Measurements from ENCODE around the gene CIT.
"Not testable (repeated sequence)": the region's sequence is repeated elsewhere in the genome, so short reads cannot be mapped to it uniquely, and the experiment has no call there.

The CIT gene

GRCh38 chr12:119711693-119712092 lies 165.4 kb downstream of the CIT start:
- Mint-ChIP-seq H3K9me3 (peaks cover 0 to 7% of the 10 kb centered on the region in 2 donors), H3K4me1 (no peaks in the 10 kb centered on the region), H3K27me3 (no peaks in the 10 kb centered on the region), H3K4me3 (no peak overlapping the region), H3K27ac (no peak overlapping the region)
- DNase-seq (no peak), ATAC-seq (no peak)

DNA sequence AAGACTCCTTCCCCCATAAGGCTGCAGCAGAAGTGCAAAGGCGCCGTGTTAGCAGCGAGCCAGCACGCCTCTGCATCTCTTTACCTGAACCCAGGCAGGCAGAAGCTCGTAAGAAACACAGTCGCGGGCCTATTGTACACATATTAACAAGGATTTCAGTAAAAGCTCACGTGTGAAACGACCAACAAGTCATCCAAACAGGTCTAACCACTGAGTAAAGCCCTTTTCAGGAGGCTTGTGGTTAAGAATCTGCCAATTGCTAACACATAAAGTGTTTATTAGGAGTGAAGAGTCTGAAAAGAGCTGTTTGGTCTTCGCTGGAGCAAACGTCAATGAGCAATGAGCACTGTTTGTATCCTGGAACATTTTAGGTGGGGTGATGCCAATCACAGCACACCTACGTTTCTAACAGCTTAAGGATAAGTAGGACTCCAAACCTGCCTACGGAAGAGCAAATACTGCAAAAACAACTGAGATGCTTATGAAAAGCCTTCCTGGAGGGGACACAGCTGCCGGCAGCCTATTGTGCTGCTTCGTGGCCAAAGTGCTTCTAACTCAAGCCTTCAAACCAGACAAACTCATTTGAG lies 166.1 kb downstream of the CIT start:
- Mint-ChIP-seq H3K4me1 (no peaks in the 10 kb centered on the region), H3K27ac (no peak overlapping the region), H3K27me3 (no peaks in the 10 kb centered on the region), H3K4me3 (no peak overlapping the region), H3K9me3 (peaks cover 0 to 7% of the 10 kb centered on the region in 2 donors)
- ATAC-seq (no peak), DNase-seq (no peak)

- Mint-ChIP-seq H3K27me3 (no peaks in the 10 kb centered on the region), H3K9me3 (peaks cover 0 to 6% of the 10 kb centered on the region in 2 donors), H3K27ac (no peak overlapping the region), H3K4me3 (no peak overlapping the region), H3K4me1 (no peaks in the 10 kb centered on the region)
- ATAC-seq (no peak), DNase-seq (no peak)
Measured at GRCh38 chr12:119710374-119710964, 166.7 kb downstream of the CIT start.

DNA sequence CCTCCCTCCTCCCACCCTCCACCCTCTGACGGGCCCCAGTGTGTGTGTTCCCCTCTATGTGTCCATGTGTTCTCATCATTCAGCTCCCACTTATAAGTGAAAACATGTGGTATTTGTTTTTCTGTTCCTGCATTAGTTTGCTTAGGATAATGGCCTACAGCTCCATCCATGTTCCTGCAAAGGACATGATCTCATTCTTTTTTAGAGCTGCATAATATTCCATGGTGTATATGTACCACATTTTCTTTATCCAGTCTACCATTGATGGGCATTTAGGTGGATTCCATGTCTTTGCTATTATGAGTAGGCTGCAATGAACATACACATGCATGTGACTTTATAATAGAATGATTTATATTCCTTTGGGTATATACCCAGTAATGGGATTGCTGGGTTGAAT lies 170.7 kb downstream of the CIT start:
- not testable (repeated sequence) for H3K4me3 Mint-ChIP-seq, H3K27me3 Mint-ChIP-seq, ATAC-seq, H3K4me1 Mint-ChIP-seq, H3K9me3 Mint-ChIP-seq, DNase-seq, H3K27ac Mint-ChIP-seq

DNA sequence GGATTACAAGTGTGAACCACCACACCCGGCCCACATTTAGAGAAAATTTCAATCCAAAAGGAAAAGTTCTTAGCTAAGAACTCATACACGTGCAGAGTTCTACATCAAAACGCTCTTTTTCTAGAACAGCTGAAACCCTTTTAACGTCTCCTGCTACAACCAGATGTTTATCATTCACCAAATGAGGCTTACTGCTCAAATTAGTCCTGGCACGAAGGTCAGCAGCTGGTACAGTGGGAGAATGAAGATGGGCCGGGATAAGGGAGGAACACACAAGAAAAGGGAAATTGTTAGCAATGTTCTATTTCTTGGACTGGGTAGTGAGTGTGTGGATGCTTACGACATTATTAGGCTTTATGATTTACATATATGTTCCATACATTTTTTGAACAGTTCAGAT lies 171.9 kb downstream of the CIT start:
- Mint-ChIP-seq H3K27me3 (no peaks in the 10 kb centered on the region), H3K4me3 (no peak overlapping the region), H3K27ac (no peak overlapping the region), H3K4me1 (no peaks in the 10 kb centered on the region), H3K9me3 (no peaks in the 10 kb centered on the region)
- DNase-seq: no peak
- no peak for ATAC-seq

DNA sequence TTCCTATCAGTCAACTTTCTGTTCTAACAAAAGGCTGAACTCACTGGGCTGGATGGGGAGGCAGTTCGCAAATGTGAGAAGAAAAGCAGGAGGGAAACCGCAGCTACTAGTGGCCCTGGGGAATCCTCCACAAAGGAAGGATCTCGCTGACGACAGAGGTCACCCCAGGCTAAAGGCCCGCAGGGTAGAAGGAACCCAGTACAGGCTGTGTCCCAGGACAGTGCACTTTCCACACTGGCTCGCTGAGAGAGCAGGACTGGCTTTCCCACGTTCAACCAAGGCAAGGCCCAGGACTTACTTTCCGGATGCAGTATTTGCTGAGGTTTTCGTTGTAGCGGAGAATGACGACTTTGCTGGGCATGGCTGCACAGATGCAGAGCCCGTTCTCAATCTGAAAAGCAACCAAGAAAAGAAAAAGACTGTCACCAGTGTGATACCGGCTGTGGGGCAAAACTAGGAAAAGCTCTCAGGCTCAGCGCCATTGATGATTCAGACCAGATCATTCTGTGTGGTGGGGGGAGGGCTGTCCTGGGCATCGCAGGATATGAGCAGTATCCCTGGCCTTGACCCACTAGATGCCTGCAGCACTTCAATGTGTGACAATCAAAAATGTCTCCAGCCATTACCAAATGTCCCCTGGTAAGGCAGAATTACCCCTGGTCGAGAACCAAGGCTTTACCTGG lies 172.9 kb downstream of the CIT start:
- DNase-seq: no peak
- H3K27ac Mint-ChIP-seq: no peak overlapping the region
- ATAC-seq: no peak
- no peaks in the 10 kb centered on the region for H3K27me3 Mint-ChIP-seq
- no peaks in the 10 kb centered on the region for H3K4me1 Mint-ChIP-seq
- no peak overlapping the region for H3K4me3 Mint-ChIP-seq
- H3K9me3 Mint-ChIP-seq: no peaks in the 10 kb centered on the region

DNA sequence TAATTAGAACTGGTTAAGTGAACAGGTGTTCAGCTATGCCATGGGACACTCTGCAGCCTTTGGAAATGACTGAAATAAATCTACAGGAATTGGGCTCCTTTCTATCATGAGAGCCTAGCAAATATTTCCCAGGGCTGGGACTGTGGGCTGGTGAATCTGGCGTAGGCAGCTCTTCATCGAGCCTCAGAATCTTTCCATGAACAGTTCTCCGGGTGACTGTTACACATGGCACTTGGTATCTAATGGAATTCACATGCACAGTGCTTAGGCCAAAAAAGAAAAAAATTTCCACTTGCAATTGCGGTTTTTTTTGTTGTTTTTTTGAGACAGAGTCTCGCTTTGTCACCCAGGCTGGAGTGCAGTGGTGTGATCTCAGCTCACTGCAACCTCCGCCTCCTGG lies 177.0 kb downstream of the CIT start:
- no peak for DNase-seq

DNA sequence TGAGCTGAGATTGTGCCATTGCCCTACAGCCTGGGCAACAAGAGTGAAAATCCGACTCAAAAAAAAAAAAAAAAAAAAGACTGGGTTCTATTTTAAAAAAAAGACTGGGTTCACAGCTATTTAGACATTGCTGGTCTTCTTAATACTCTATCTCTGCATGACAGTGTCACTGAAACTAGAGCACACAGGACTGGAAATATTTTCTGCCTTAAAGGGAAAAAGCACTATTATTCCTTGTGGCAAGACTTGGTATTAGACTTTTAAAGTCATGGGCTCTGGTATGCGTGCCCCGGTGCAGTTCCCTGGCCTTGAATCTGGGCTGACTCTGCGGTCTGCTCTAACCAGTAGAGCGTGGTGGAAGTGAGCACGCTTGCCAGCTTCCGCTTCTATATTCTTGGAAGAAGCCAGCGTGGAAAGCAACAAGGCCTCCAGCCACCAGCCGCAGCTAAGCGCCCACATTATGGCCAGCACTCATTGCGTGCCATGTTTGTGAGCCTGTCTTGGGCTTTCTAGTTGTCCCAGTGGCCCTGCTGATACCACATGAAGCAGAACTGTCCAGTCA lies 177.8 kb downstream of the CIT start:
- no peaks in the 10 kb centered on the region for H3K27me3 Mint-ChIP-seq
- no peak for DNase-seq

More for the DNA sequence above, 177.0 kb downstream of the CIT start:
- H3K9me3 Mint-ChIP-seq: no peaks in the 10 kb centered on the region
- H3K27ac Mint-ChIP-seq: no peak overlapping the region
- no peak overlapping the region for H3K4me3 Mint-ChIP-seq
- H3K27me3 Mint-ChIP-seq: no peaks in the 10 kb centered on the region
- no peak for ATAC-seq
- H3K4me1 Mint-ChIP-seq: no peaks in the 10 kb centered on the region

DNA sequence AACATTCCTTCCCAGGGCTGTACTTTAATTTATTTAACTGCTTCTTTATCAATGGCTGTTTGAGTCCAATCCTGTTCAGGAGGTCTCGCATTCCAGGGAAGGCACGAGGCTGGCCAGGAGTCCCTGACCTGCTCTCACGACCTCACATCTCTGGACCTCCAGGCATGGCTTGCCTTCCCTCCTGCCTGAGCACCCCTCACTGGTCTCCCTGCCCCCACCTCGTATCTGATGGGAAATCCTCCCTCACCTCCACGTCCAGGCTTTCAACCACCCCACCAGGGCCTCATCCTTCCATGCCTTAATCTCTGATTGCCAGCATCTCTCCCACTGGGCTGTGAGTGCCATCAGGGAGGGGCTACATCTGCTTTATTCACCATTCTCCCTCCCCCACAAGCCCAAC lies 180.2 kb downstream of the CIT start:
- no peaks in the 10 kb centered on the region for H3K9me3 Mint-ChIP-seq

More for the DNA sequence above, 177.8 kb downstream of the CIT start:
- Mint-ChIP-seq H3K27ac (no peak overlapping the region), H3K4me1 (no peaks in the 10 kb centered on the region), H3K9me3 (no peaks in the 10 kb centered on the region), H3K4me3 (no peak overlapping the region)
- no peak for ATAC-seq

GRCh38 chr12:119695034-119695433 lies 182.1 kb downstream of the CIT start:
- no peaks in the 10 kb centered on the region for H3K4me1 Mint-ChIP-seq
- no peak for DNase-seq
- ATAC-seq: no peak

More for the DNA sequence above, 180.2 kb downstream of the CIT start:
- Mint-ChIP-seq H3K27ac (no peak overlapping the region), H3K4me3 (no peak overlapping the region), H3K27me3 (no peaks in the 10 kb centered on the region), H3K4me1 (no peaks in the 10 kb centered on the region)
- DNase-seq: no peak
- ATAC-seq: no peak

DNA sequence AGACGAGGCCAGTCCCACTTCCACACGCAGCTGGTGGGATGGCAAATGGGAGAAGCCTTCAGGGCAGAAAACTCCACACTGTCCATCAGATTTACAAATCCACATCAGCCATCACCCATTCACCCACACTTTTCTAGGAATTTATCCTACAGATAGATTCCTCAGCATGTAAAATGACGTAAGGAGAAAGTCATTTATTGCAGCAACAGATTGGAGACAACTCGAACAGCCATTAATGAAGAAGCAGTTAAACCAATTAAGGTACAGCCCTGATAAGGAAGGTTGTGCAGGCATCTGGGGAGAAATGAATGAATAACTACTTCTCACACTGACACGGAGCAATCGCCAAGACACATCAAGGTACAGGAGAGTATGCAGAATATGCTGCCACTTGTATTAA lies 183.0 kb downstream of the CIT start:
- Mint-ChIP-seq H3K27me3 (no peaks in the 10 kb centered on the region), H3K4me1 (no peaks in the 10 kb centered on the region), H3K27ac (no peak overlapping the region), H3K4me3 (no peak overlapping the region), H3K9me3 (no peaks in the 10 kb centered on the region)
- DNase-seq (no peak), ATAC-seq (no peak)

More at GRCh38 chr12:119695034-119695433, 182.1 kb downstream of the CIT start:
- H3K27me3 Mint-ChIP-seq: no peaks in the 10 kb centered on the region
- no peak overlapping the region for H3K27ac Mint-ChIP-seq
- H3K4me3 Mint-ChIP-seq: no peak overlapping the region
- H3K9me3 Mint-ChIP-seq: no peaks in the 10 kb centered on the region

DNA sequence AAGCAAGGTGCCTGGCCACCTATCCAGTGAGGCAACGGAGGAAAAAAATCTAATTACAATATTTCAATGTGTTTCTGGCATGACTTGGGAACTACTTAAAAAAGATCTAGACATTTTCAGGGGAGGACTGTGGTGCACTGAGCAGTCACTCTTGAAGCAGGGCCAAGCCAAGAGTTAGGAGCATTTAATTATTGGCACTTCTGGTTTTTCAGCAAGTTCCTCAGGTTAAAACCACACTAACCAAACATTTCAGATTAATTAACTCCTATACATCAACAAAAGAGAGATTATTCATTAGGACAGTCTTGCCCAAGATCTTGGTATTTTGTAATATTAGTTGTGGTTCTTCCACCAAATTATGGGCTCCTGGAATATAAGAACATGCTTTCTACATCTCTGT lies 183.6 kb downstream of the CIT start:
- no peaks in the 10 kb centered on the region for H3K9me3 Mint-ChIP-seq
- no peak overlapping the region for H3K4me3 Mint-ChIP-seq
- H3K4me1 Mint-ChIP-seq: no peaks in the 10 kb centered on the region
- no peak for ATAC-seq
- no peak for DNase-seq
- H3K27ac Mint-ChIP-seq: peak overlapping the region in 1 of 2 donors; percentile 42
- no peaks in the 10 kb centered on the region for H3K27me3 Mint-ChIP-seq

GRCh38 chr12:119692997-119693396 lies 184.1 kb downstream of the CIT start:
- Mint-ChIP-seq H3K4me3 (no peak overlapping the region), H3K4me1 (no peaks in the 10 kb centered on the region), H3K27me3 (no peaks in the 10 kb centered on the region), H3K9me3 (no peaks in the 10 kb centered on the region), H3K27ac (no peak overlapping the region)
- DNase-seq (no peak), ATAC-seq (no peak)

GRCh38 chr12:119692410-119692809 lies 184.7 kb downstream of the CIT start:
- H3K27me3 Mint-ChIP-seq: no peaks in the 10 kb centered on the region
- H3K4me3 Mint-ChIP-seq: no peak overlapping the region
- ATAC-seq: no peak
- no peaks in the 10 kb centered on the region for H3K9me3 Mint-ChIP-seq
- no peak for DNase-seq
- H3K4me1 Mint-ChIP-seq: no peaks in the 10 kb centered on the region
- H3K27ac Mint-ChIP-seq: no peak overlapping the region

DNA sequence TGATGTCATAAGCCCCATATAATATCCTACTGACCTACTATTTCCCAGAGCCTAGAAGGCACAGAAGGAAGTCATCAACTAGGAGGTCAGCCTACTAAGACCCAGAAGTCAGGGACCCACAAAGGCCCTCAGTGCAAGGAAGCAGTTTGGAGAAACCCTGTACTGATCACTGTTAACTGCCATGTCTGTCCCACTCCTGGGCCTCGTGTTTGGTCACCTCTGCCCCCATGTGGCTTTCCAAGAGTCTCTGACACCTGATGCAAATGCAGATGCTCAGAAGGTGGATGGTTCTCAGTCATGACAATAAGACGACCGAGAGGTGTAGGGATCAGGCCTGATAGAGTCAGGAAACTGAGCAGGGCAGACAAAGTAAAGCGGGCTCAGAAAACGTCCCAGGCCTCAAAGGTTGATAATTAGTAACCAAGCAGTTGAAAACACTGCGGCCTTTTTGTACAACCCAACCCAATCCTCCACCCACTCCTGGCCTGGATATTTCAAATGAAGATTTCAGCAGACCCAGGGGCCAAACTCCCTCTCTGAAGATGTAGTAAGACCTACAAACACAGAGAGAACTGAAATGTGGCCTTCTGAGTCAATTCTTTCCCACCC lies 185.8 kb downstream of the CIT start:
- no peaks in the 10 kb centered on the region for H3K9me3 Mint-ChIP-seq
- no peaks in the 10 kb centered on the region for H3K4me1 Mint-ChIP-seq
- DNase-seq (no peak), ATAC-seq (no peak)
- H3K4me3 Mint-ChIP-seq: no peak overlapping the region
- H3K27ac Mint-ChIP-seq: no peak overlapping the region
- H3K27me3 Mint-ChIP-seq: no peaks in the 10 kb centered on the region

GRCh38 chr12:119689935-119690500 lies 187.1 kb downstream of the CIT start:
- Mint-ChIP-seq H3K27me3 (no peaks in the 10 kb centered on the region), H3K9me3 (no peaks in the 10 kb centered on the region), H3K4me3 (no peak overlapping the region), H3K27ac (no peak overlapping the region), H3K4me1 (no peaks in the 10 kb centered on the region)
- ATAC-seq (no peak), DNase-seq (no peak)

All from stimulated activated naive CD8-positive, alpha-beta T cell treated with anti-CD3 and anti-CD28 coated beads, Interleukin-15, amount 100 ng/mL, for 72 hours (primary cell).